ENCODE data around the gene SMG6. TPM values are rescaled to one million over a fixed set of nuclear protein-coding genes. Genes with fewer than 3 reads are reported as not detected.

The SMG6 gene
- total RNA-seq, 1 donor from 2014 or later = 28.8 TPM

GRCh38 chr17:2083613-2084035 is 220.0 kb downstream of the SMG6 start:
- intact Hi-C loops (cut with DNase I) = no loop called here
- Histone ChIP-seq H3K9me3 (no peaks in the 10 kb centered on the region), H3K4me1 (peaks cover 52% of the 10 kb centered on the region), H3K4me3 (no peak overlapping the region), H3K36me3 (peaks cover 29% of the 10 kb centered on the region), H3K27me3 (no peaks in the 10 kb centered on the region), H3K27ac (peak overlapping the region; percentile 78)
- ATAC-seq (peak; percentile 86), DNase-seq (peak; percentile 77)
- TF ChIP-seq, protein P1, sequence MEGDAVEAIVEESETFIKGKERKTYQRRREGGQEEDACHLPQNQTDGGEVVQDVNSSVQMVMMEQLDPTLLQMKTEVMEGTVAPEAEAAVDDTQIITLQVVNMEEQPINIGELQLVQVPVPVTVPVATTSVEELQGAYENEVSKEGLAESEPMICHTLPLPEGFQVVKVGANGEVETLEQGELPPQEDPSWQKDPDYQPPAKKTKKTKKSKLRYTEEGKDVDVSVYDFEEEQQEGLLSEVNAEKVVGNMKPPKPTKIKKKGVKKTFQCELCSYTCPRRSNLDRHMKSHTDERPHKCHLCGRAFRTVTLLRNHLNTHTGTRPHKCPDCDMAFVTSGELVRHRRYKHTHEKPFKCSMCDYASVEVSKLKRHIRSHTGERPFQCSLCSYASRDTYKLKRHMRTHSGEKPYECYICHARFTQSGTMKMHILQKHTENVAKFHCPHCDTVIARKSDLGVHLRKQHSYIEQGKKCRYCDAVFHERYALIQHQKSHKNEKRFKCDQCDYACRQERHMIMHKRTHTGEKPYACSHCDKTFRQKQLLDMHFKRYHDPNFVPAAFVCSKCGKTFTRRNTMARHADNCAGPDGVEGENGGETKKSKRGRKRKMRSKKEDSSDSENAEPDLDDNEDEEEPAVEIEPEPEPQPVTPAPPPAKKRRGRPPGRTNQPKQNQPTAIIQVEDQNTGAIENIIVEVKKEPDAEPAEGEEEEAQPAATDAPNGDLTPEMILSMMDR (IDR thresholded peaks at IDR 0.05) = peak; percentile 5

GRCh38 chr17:2082003-2082781 is 221.4 kb downstream of the SMG6 start:
- peaks cover 43% of the 10 kb centered on the region for H3K36me3 ChIP-seq
- no peak overlapping the region for H3K4me3 ChIP-seq
- DNase-seq = no peak
- intact Hi-C loops (cut with DNase I) = no loop called here
- TF ChIP-seq, protein P1 (IDR thresholded peaks at IDR 0.05) = no peak
- no peak for ATAC-seq
- peaks cover 40% of the 10 kb centered on the region for H3K4me1 ChIP-seq
- peak overlapping the region; percentile 78 for H3K27ac ChIP-seq
- no peaks in the 10 kb centered on the region for H3K9me3 ChIP-seq
- H3K27me3 ChIP-seq = no peaks in the 10 kb centered on the region

DNA sequence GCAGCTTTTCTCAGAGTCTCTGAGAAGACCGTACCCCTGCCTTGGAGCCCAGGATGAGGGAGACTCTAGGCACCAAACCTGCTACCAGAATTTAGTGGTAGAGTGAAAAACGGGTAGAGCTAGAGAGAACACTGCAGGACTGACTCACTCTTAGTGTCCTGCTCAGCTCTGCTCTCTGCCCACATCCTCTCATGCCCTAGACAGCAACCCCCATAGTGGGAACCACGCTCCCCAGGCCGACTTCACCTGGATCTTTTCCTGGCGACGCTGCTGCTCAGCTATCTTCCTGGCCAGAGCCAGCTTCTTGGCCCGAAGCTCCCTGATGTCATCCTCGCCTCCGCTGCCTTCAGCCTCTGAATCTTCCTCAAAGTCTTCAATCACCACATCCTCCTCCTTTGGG is 222.0 kb downstream of the SMG6 start:
- TF ChIP-seq, protein P1 (IDR thresholded peaks at IDR 0.05) = no peak
- peaks cover 43% of the 10 kb centered on the region for H3K36me3 ChIP-seq
- ATAC-seq (no peak), DNase-seq (no peak)
- no peak overlapping the region for H3K27ac ChIP-seq
- intact Hi-C loops (cut with DNase I) = no loop called here
- no peak overlapping the region for H3K4me3 ChIP-seq
- H3K4me1 ChIP-seq = peaks cover 43% of the 10 kb centered on the region
- no peaks in the 10 kb centered on the region for H3K27me3 ChIP-seq
- H3K9me3 ChIP-seq = no peaks in the 10 kb centered on the region

DNA sequence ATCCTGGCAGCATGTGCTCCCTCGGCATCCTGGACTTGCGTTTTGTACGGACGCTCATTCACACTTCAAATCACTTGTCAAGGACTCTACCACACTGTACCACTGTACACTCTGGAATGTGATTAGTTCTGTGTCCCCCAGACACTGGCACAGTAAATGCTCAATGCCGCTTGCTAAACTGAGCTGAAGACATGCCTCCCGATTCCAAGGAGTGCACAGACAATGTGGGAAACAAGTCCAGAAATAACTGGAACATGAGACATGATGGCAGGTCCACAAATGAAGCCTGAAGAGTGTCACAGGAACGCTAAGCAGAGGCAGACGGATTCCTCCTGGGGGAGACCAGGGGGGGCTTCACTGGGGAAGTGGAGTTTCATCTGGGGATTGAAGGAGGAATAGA is 226.5 kb downstream of the SMG6 start:
- H3K4me3 ChIP-seq = no peak overlapping the region

DNA sequence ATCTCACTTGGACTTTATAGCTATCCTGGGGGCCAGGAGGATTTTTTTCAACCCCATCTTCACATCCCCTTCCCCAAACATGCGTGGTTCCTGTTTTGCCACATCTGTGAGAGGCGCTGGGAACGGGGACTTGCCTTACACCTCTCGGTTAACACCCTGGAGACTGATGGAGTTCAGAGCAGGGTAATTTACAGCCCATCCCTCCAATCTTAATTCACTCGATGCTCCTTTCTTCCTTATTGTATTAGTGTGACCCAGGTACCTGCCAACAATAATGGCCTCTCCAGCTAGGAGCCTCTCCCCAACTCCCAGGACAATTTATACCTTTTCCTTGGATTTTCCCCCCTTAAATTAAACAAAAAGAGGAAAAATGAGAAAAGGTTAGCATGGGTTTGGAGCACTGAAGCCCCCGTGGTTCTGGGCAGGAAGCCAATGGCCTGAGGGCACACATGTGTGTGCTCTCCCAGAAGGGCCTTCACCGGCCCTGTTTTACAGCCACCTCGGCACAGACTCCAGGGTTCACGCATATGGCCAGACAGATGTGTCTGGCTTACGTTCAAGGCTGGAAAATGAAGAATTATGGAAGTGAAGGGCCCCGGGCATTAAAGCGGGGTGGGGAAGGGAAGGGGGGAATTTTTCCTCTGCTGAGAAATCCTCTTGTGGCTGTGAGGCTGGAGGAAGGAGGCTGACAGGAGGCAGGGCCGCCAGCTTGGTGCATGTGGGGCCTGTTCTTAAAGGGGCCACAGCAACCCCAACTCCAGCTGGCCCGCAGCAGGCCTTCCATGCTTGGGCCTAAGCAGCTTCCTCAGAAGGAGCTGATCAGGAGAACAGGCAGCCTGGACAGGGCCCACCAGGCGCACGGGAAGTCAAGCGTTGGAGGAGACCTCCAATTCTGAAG is 227.2 kb downstream of the SMG6 start:
- Histone ChIP-seq H3K27ac (peak overlapping the region; percentile 72), H3K9me3 (no peaks in the 10 kb centered on the region), H3K36me3 (peaks cover 39% of the 10 kb centered on the region), H3K27me3 (no peaks in the 10 kb centered on the region), H3K4me1 (peaks cover 35% of the 10 kb centered on the region), H3K4me3 (no peak overlapping the region)
- no peak for ATAC-seq
- intact Hi-C loops (cut with DNase I) = no loop called here
- TF ChIP-seq, protein P1 (IDR thresholded peaks at IDR 0.05) = no peak
- DNase-seq = no peak

More for the DNA sequence above, 226.5 kb downstream of the SMG6 start:
- no peaks in the 10 kb centered on the region for H3K27me3 ChIP-seq
- TF ChIP-seq, protein P1 (IDR thresholded peaks at IDR 0.05) = no peak
- intact Hi-C loops (cut with DNase I) = no loop called here
- ATAC-seq = no peak
- DNase-seq = no peak
- peaks cover 32% of the 10 kb centered on the region for H3K4me1 ChIP-seq
- H3K27ac ChIP-seq = no peak overlapping the region
- H3K9me3 ChIP-seq = no peaks in the 10 kb centered on the region
- peaks cover 43% of the 10 kb centered on the region for H3K36me3 ChIP-seq
